HG03066 (cell line): ENCODE measurements around the gene PDE6D.
A peak's percentile ranks its signal among the peaks of the same experiment; 100 is the strongest.
"Not testable (repeated sequence)": the region's sequence is repeated elsewhere in the genome, so short reads cannot be mapped to it uniquely, and the experiment has no call there.

Experiments
- ATAC-seq: cut with Tn5 transposase; IDR thresholded peaks from one replicate; pipeline ENCODE4 v1.9.1; 2021; ENCODE audit warnings: low read depth; ENCODE audit not compliant: unreplicated experiment

The PDE6D gene

DNA sequence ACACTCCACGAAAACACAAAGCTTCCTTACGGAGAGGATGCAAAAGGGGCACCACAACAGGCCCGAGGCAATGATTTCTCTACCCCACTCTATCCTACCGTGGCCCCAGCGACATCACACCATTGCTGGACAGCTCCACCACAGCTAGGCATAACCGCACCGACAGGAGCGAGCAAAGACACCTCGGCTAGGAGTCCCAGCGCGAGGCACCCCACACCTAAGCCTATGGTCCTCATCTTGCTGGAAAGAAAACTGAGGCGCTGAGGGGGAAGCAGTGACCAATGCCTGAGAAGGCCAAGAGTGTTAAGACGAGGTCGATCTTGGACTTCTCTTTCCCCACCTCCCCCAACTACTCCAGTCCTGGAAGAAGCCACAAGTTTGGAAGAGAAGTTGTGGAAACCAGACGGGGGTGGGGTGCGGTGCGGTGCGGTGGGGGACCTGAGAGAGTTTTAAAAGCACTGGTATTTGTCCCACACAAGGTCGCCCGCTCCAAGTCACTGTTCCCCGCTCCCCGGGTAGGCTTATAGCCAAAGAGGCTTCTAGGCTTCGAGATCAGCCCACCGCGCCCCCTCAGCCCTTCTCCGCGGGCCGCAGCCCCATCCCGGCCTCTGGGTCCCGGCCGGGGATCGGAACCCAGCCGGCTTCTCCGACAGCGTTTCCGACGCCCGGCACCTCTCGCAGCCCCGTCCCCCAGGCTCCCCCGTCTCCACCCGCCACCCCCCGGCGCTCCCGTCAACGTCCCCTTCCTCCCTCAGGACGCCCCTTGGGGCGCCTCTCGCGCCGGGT is 766 bp downstream of the PDE6D start:
- ATAC-seq = peak; percentile 20

DNA sequence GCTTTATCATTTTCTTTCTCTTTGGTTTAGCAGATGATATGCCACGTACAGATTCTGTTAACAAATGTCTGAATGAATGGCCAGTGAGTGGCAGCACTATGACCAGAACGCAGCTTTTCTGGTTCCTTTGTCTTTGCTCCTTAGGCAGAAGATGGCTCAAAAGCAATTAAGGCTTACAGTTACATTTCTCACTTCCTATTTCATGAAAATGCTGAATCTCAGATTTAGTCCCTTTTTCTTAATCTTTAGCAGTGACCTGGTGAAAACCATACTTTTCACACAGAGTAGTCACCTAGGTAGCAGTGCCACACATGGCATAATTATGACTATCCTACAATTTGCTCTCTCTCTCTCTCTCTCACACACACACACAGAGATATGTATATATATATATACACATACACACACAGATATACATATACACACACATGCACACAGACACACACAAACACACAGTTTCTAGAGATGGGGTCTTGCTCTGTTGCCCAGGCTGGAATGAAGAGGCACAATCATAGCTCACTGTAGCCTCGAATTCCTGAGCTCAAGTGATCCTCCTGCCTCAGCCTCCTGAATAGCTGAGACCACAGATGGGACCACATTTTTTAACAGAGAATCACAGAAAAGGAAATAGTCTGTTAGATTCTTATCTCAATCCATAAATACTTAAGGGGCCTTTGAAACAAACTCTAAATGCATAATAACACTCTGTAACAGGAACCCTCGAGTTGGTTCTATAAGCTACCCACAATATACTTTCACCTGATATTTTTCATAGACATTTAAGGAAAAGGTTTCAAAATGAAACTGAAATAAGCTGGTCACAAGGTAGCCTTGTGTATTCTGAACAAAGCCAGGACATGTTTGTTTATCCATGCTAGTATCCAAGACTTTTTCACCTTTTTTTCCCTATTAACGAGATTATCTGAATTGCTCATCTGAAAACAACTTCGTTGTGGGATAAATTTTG is 11.6 kb downstream of the PDE6D start:
- ATAC-seq = no peak

DNA sequence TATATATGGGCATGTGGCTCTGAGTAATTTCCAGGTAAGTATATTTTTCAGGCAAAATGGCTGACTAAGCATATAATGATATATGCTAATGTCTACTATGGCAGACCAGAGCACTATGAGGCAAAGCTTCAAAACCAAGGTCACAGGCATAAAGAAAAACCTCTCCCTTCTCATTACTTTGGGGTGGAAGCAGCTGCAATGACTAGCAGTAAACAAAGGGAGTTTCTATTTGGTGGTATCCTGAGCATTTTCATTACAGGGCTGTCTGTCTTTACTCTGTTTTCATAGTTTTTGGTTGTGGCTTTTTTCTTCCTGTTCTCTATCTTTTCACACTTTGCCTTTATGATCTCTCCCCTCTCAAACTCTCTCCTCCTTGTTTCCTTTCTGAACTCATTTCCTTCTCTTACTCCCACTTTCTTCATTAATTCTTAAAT is 15.6 kb downstream of the PDE6D start:
- ATAC-seq = no peak

DNA sequence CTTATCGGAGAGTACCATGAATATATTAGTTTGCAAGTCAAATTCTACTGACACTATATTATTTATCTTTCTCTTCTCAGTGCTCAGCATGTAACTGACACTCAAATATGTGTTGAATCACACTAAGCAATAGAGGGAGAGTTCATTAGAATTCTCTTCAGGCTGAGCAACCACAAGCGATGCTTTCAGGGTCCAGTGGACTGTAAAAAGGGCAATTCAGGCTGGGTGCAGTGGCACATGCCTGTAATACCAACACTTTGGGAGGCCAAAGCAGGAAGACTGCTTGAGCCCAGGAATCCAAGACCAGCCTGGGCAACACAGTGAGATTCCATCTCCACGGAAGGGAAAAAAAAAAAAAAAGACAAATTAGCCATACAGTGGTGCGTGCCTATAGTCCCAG is 16.3 kb downstream of the PDE6D start:
- no peak for ATAC-seq

DNA sequence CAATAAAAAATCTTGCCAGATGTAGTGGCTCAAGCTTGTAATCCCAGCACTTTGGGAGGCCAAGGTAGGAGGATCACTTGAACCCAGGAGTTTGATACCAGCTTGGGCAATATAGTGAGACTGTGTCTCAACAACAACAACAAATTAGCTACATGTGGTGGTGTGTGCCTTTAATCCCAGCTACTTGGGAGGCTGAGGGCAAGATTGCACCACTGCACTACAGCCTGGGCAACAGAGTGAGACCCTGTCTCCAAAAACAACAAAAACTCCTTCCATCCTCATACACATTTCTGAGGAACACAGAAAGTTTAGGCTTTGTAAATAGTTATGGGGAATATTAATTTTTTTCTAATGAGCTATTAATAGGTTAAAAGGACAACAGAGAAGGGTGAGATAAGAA is 17.0 kb downstream of the PDE6D start:
- ATAC-seq = no peak

DNA sequence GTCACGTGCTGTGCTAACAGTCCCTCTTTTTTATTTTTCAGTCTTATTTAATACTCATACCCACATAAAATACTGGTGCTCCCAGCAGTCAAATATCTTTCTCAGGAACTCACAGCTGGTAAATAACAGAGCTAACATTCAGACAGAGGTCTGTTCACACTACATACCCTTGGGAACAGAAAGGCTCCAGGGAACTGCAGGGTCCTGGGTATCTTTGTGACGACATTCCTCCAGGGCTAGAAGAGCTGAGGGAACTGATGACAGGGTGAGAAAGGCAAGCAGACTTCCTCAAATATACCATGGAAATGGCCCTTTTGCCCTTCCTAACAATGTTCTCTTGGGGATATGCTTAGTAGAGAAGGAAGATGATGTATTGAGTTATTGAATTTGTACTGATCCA is 19.3 kb downstream of the PDE6D start:
- ATAC-seq = no peak

DNA sequence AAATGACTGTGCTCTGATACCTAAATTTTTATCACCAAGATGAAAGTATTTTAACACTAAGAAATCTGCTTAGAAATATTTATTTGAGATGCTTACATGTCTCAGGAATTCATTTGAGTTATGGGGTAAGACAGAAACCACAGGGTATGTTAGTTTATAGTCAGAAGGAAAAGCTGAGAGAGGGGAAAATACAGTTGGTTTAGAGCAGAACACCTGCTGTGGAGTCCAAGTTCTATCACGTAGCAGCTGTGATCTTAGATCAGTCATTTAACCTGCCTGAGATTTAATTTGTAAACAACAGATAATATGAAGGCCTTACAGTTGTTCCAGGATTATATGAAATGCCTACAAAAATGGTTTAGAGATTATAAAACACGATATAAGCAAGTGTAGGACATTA is 29.0 kb downstream of the PDE6D start:
- ATAC-seq = no peak

DNA sequence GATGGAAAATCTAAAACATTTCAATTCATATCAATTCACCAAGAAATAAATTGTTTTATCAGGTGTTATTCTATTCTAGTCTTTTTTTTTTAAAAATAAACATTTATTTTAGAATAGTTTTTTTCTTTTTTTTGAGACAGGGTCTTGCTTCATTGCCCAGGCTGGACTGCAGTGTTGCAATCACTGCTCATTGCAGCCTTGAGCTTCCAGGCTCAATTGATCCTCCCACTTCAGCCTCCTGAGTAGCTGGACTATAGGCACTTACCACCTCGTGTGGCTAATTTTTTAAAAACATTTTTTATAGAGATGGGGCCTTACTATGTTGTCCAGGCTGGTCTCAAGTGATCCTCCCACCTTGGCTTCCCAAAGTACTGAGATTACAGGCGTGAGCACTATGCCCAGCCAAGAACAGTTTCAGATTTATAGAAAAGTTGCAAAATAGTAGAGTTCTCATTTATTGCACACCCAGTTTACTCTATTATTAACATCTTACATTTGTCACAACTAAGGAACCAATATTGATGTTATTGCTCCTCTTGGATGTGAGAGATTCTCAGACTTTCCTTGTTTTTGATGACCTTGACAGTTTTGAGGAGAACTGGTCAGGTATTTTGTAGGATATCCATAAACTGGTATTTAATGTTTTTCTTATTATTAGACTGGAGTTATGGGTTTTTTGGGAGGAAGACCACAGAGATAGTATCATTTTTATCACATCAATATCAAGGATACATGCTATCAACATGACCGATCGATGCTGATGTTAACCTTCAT is 29.9 kb downstream of the PDE6D start:
- no peak for ATAC-seq

DNA sequence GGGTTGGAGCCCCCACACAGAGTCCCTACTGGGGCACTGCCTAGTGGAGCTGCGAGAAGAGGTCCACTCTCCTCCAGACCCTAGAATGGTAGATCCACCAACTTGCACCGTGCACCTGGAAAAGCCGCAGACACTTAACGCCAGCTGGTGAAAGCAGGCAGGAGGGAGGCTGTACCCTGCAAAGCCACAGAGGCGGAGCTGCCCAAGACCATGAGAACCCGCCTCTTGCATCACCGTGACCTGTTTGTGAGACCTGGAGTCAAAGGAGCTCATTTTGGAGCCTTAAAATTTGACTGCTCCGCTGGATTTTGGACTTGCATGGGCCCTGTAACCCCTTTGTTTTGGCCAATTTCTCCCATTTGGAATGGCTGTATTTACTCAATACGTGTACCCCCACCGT is 32.1 kb downstream of the PDE6D start:
- not testable (repeated sequence) for ATAC-seq

DNA sequence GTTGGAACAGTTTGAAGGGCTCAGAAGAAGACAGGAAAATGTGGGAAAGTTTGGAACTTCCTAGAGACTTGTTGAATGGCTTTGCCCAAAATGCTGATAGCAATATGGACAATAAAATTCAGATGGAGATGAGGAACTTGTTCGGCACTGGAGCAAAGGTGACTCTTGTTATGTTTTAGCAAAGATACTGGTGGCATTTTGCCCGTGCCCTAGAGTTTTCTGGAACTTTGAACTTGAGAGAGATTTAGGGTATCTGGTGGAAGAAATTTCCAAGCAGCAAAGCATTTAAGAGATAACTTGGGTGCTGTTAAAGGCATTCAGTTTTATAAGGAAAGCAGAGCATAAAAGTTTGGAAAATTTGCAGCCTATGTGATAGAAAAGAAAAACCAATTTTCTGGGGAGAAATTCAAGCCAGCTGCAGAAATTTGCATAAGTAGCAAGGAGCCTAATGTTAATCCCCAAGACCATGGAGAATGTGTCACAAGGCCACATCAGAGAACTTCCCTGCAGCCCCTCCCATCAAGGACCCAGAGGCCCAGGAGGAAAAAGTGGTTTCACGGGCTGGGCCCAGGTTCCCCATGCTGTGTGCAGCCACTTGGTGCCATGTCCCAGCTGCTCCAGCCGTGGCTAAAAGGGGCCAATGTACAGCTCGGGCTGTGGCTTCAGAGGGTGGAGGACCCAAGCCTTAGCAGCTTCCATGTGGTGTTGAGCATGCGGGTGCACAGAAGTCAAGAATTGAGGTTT is 32.8 kb downstream of the PDE6D start:
- ATAC-seq = not testable (repeated sequence)

DNA sequence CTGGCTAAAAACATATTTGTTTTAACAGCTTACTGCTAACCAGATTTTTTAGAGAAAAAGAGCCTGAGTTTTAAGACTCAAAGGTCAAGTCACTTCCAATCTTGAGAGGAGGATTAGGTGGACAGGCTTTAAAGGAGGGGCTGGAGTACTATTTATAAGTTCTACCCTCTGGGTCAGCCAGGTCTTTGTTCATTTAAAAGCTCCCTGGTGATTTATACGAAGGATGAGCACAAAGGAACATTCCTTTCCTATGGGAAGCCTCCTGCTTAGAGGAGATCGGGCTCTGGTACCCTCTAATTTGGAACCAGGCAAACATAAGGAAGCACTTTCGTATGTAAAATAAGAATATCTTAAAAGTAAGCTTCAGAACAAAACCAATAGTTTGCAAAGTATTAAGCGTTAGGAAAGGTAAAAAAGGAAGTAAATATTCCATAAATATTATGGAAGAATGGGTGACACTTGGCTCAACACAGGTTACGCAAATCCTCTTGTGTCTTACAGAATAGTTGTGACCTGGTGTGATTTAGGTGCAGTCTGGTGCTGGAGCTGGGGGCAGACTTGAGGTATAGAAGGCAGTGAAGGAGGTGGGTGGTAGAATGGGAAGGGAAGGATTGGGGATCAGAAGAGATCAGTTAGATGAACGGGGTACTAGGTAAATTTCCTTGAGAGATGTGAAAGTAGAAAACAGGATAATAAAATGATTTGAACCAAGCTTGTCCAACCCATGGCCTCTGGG is 35.6 kb downstream of the PDE6D start:
- ATAC-seq = no peak

DNA sequence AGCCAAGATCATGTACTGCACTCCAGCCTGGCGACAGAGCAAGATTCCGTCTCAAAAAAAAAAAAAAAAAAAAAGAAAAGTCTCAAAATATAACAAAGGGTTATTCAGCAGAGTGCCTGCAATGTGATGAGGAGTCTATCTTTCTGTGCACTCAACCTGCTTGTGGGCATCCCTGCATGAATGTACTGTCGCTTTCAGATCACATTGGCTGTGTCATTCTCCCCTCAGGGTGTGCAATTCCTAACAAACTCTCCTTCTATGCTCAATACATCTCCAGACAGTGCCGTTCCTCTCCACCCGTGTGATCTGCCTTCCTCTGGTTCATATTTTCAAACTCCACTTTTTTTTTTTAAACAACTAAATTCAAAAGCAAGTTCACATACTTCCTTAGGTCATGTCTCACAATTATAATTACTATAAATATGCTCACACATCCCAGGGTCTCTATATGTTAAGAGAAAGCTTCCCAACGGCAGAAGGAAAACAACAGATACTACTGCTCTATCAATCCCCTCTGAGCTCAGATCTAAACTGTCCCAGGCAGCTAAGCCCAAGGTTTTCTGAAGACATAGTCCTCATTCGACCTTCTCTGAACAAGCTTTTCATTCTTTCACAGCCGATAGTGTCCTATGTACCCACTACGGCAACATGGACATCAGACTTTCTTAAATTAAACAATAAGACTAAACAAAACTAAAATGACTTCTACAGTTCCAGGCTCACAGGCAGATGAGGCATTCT is 37.5 kb downstream of the PDE6D start:
- no peak for ATAC-seq

DNA sequence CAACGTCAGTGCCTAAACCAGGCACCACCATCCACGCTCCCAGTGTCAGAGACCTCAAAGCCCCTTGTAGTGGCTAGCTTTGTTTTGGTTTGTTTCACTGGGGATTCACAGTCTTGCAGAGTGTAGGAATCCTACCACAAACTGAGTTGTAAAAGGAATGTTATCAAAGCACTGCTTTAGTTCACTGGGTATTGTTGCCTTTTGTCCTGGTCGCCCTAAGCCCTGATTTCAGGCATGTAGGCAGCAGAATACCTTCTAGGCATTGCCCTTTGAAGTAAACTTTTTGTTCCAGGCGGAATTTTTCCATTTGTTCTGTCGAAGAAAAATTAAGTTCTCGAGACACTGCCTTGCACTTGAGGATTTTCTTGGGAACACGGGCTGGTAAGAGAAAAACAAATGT is 43.3 kb downstream of the PDE6D start:
- no peak for ATAC-seq

DNA sequence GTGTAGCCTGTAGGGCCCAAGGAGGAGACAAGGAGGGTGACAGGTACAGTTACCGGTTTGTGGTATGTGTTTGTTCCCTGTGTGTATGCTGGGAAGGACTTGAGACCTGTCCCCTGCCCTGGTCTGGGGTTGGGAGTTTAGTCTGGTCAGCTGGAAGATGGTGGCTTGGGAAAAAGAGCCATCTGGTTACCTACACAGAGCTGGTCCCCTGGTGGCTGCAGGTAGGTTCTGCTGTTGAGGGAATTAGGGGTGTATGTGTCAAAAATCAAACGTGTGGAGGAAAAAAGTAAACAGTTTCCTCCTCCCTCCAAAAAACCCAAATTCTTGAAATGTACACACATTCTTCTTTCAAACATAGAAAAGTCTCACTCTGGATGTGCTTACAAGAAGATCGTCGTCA is 48.5 kb downstream of the PDE6D start:
- no peak for ATAC-seq

DNA sequence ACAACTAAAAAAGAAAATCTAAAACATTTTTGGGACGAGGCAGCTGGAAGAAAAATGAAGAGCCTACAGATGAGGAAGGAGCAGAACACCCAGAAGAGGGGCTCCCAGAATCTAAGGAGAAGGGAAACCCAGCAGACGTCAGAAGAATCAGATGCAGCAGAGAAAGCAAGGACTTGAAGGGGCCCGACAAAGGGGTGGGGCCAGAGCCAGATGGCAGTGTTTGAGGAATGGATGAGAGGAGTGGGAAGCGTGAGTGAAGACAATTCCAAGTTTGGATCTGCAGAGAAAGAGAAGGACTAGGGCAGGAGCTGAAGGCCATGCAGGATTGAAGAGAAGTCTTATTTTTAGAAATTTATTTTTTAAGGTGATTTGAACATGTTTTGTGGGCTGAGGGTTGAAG is 53.5 kb downstream of the PDE6D start:
- ATAC-seq = no peak

DNA sequence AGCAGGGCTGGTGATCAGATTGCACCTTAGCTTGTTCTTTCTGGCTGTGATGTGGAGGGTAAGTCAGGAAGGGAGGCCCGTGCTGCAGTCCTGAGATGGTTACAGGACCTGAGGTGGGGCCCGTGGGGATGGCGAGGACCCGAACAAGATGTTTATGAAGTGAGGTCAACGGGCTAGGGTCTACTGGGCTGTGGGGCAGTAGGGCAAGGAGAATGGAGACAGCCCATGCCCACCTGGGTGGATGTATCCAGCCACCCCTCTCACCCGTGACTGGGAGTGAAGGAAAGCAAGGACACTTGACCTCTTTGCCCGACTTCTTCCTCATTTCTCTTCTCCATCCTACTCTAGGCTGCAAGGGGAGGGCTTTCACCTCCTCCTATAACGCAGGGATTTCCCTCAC is 54.8 kb downstream of the PDE6D start:
- ATAC-seq = no peak

DNA sequence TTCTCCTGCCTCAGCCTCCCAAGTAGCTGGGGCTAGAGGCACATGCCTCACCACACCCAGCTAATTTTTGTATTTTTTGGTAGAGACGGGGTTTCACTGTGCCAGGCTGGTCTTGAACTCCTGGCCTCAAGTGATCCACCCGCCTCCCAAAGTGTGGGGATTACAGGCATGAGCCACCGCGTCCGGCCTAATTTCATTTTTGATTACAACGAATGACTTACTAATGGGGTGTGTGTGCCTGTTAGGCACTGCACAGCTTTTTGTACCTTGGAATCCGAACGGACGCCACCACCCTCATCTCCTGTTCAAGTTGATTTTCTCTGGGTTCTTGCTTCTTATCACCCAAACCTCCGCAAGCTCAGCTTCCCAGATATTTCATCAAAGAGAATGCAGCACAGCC is 55.6 kb downstream of the PDE6D start:
- ATAC-seq = no peak

DNA sequence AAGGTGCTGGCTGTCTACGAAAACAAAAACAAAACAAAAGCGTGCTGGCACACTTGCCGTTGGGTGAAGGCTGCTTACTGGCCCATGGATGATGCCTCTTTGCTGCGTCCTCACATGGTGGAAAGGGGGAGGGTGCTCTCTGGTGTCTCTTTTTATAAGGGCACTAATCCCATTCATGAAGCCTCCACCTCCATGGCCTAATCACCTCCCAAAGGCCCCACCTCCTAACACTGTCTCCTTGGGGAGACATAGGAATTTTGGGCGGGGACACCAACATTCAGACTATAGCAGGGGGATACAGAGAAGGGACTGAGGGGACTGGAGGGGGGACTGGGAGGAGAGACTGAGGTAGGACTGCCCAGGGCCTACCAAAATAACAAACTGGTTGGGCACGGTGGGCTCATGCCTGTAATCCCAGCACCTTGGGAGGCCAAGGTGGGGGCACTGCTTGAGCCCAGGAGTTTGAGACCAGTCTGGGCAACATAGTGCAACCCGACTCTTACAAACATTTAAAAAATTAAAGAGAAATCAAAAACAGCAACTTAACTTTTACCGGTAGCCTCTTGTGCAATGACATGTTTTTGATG is 58.3 kb downstream of the PDE6D start:
- ATAC-seq = no peak
